Neural progenitor cell (in vitro differentiated cells): ENCODE results near the gene PRLH. TPM values are rescaled to one million over a fixed set of nuclear protein-coding genes. Genes with fewer than 3 reads are reported as not detected.

Experiments
- DNase-seq: peaks from one replicate; pipeline ENCODE4 v3.0.0-alpha.2; 2016; ENCODE audit warnings: low spot score
- H2AFZ ChIP-seq: fragments of 200-600 bp; sonication (generic); replicated peaks from 2 replicates; pipeline ENCODE4 v1.6.1; 2016; ENCODE audit warnings: antibody characterized with exemption
- H3F3A ChIP-seq: fragments of 200-600 bp; sonication (generic); 2 replicates; pipeline ENCODE4 v1.6.1; 2016; ENCODE audit warnings: antibody characterized with exemption, low read depth
- H3K27ac ChIP-seq: fragments of 200-600 bp; sonication (generic); 2 replicates; pipeline ENCODE4 v1.5.1; 2016; ENCODE audit warnings: mild to moderate bottlenecking
- H3K27me3 ChIP-seq: fragments of 200-600 bp; sonication (generic); 2 replicates; pipeline ENCODE4 v1.6.1; 2016; ENCODE audit warnings: mild to moderate bottlenecking, moderate library complexity
- H3K36me3 ChIP-seq: fragments of 200-600 bp; sonication (generic); 2 replicates; pipeline ENCODE4 v1.5.1; 2016
- H3K4me1 ChIP-seq: fragments of 200-600 bp; sonication (generic); 2 replicates; pipeline ENCODE4 v1.6.1; 2016; ENCODE audit warnings: mixed run types
- H3K4me2 ChIP-seq: fragments of 200-600 bp; sonication (generic); 2 replicates; pipeline ENCODE4 v1.6.1; 2016
- H3K4me3 ChIP-seq: fragments of 200-600 bp; sonication (generic); 2 replicates; pipeline ENCODE4 v1.5.1; 2016
- H3K79me2 ChIP-seq: fragments of 200-600 bp; sonication (generic); 2 replicates; pipeline ENCODE4 v1.6.1; 2016; ENCODE audit warnings: low read depth
- H3K9ac ChIP-seq: fragments of 200-600 bp; sonication (generic); 2 replicates; pipeline ENCODE4 v1.6.1; 2016
- H3K9me3 ChIP-seq: fragments of 200-600 bp; sonication (generic); 2 replicates; pipeline ENCODE4 v1.5.1; 2016; ENCODE audit warnings: low read depth
- H4K20me1 ChIP-seq: fragments of 200-600 bp; sonication (generic); 2 replicates; pipeline ENCODE4 v1.6.1; 2016; ENCODE audit warnings: low read depth
- H3K27ac Mint-ChIP-seq: 3 replicates; pipeline ENCODE4 v1.8.0; 2021; ENCODE audit warnings: mixed read lengths
- H3K27me3 Mint-ChIP-seq: 2 replicates; pipeline ENCODE4 v1.8.0; 2022; ENCODE audit warnings: low read depth, mild to moderate bottlenecking, inconsistent platforms, moderate library complexity, mixed read lengths; ENCODE audit not compliant: insufficient read depth
- H3K36me3 Mint-ChIP-seq: 3 replicates; pipeline ENCODE4 v1.8.0; 2021; ENCODE audit warnings: mixed read lengths
- H3K4me1 Mint-ChIP-seq: 3 replicates; pipeline ENCODE4 v1.8.0; 2021; ENCODE audit warnings: mixed read lengths
- H3K4me3 Mint-ChIP-seq: 3 replicates; pipeline ENCODE4 v1.8.0; 2021; ENCODE audit warnings: mild to moderate bottlenecking, moderate library complexity, mixed read lengths
- H3K9me3 Mint-ChIP-seq: 3 replicates; pipeline ENCODE4 v1.8.0; 2020; ENCODE audit warnings: mixed read lengths
- CTCF ChIP-seq: fragments of 200-600 bp; sonication (generic); IDR thresholded peaks from 2 replicates; pipeline ENCODE4 v1.5.1; 2017; ENCODE audit warnings: antibody characterized with exemption, mild to moderate bottlenecking
- EZH2 ChIP-seq: fragments of 200-600 bp; sonication (generic); IDR thresholded peaks from 2 replicates; pipeline ENCODE4 v1.6.1; 2017; ENCODE audit warnings: antibody characterized with exemption, mild to moderate bottlenecking, moderate library complexity
- EZH2phosphoT487 ChIP-seq: fragments of 200-600 bp; sonication (generic); IDR thresholded peaks from 2 replicates; pipeline ENCODE4 v1.6.1; 2017; ENCODE audit warnings: antibody characterized with exemption
- total RNA-seq: library from RNA; depleted of rRNA; stranded (reverse); fragments of >200 nt; gene quantifications from 2 replicates; pipeline ENCODE4 v1.2.3, GENCODE V29; 2015; ENCODE audit warnings: low replicate concordance

PRLH gene
- total RNA-seq, 1 donor from 2014 or later, result not detected

GRCh38 chr2:237525559-237526157 lies 40.7 kb upstream of the PRLH start:
- H3K4me3 ChIP-seq, result no peak overlapping the region
- no peaks in the 10 kb centered on the region for H3K36me3 ChIP-seq
- H3K27me3 ChIP-seq, result no peaks in the 10 kb centered on the region
- Mint-ChIP-seq H3K4me1 (no peaks in the 10 kb centered on the region), H3K27ac (no peak overlapping the region), H3K27me3 (peaks cover 6% of the 10 kb centered on the region), H3K4me3 (no peak overlapping the region), H3K36me3 (no peaks in the 10 kb centered on the region), H3K9me3 (no peaks in the 10 kb centered on the region)
- H3F3A ChIP-seq, result no peaks in the 10 kb centered on the region
- no peaks in the 10 kb centered on the region for H4K20me1 ChIP-seq
- no peak overlapping the region for H3K4me2 ChIP-seq
- no peak overlapping the region for H3K27ac ChIP-seq
- H3K9ac ChIP-seq, result no peak overlapping the region
- TF ChIP-seq CTCF (no peak), EZH2phosphoT487 (no peak), EZH2 (no peak)
- no peak overlapping the region for H2AFZ ChIP-seq
- H3K4me1 ChIP-seq, result no peaks in the 10 kb centered on the region
- no peaks in the 10 kb centered on the region for H3K9me3 ChIP-seq
- H3K79me2 ChIP-seq, result no peaks in the 10 kb centered on the region
- DNase-seq, result no peak

- no peak overlapping the region for H3K9ac ChIP-seq
- no peak overlapping the region for H3K4me2 ChIP-seq
- TF ChIP-seq CTCF (no peak), EZH2phosphoT487 (no peak), EZH2 (no peak)
- no peaks in the 10 kb centered on the region for H3K9me3 ChIP-seq
- Mint-ChIP-seq H3K4me1 (no peaks in the 10 kb centered on the region), H3K4me3 (no peak overlapping the region), H3K27me3 (peaks cover 6% of the 10 kb centered on the region), H3K36me3 (no peaks in the 10 kb centered on the region), H3K27ac (no peak overlapping the region), H3K9me3 (no peaks in the 10 kb centered on the region)
- no peaks in the 10 kb centered on the region for H4K20me1 ChIP-seq
- H3K36me3 ChIP-seq, result no peaks in the 10 kb centered on the region
- no peaks in the 10 kb centered on the region for H3K27me3 ChIP-seq
- H2AFZ ChIP-seq, result no peak overlapping the region
- no peaks in the 10 kb centered on the region for H3K79me2 ChIP-seq
- H3F3A ChIP-seq, result no peaks in the 10 kb centered on the region
- H3K27ac ChIP-seq, result no peak overlapping the region
- DNase-seq, result no peak
- no peaks in the 10 kb centered on the region for H3K4me1 ChIP-seq
- H3K4me3 ChIP-seq, result no peak overlapping the region
Measured at GRCh38 chr2:237527233-237527632, 39.1 kb upstream of the PRLH start.

DNA sequence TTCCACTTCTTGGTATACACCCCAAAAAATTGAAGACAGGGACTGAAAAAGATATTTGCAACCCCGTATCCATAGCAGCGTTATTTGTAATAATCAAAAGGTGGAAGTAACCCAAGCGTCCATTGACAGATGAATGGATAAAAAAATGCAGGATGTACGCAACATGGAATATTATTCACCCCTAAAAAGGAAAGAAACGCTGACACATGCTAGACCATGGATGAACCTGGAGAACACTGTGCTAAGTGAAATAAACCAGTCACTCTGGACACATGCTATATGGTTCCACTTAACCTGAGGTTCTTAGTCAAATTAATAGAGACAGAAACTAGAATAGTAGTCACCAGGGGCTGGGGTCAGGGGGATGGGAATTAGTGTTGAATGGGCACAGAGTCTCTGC lies 38.6 kb upstream of the PRLH start:
- Mint-ChIP-seq H3K27me3 (peaks cover 6% of the 10 kb centered on the region), H3K4me1 (no peaks in the 10 kb centered on the region), H3K36me3 (no peaks in the 10 kb centered on the region), H3K9me3 (no peaks in the 10 kb centered on the region), H3K27ac (no peak overlapping the region), H3K4me3 (no peak overlapping the region)
- Histone ChIP-seq H3K27me3 (no peaks in the 10 kb centered on the region), H4K20me1 (no peaks in the 10 kb centered on the region), H3K4me3 (no peak overlapping the region), H3K4me2 (no peak overlapping the region), H3K4me1 (no peaks in the 10 kb centered on the region), H3F3A (no peaks in the 10 kb centered on the region), H3K27ac (no peak overlapping the region), H3K36me3 (no peaks in the 10 kb centered on the region), H3K9me3 (no peaks in the 10 kb centered on the region), H2AFZ (no peak overlapping the region), H3K9ac (no peak overlapping the region), H3K79me2 (no peaks in the 10 kb centered on the region)
- TF ChIP-seq CTCF (no peak), EZH2phosphoT487 (no peak), EZH2 (no peak)
- no peak for DNase-seq
